GM12878 (cell line): Measurements from ENCODE around the gene LDLRAD4. TPM values are rescaled to one million over a fixed set of nuclear protein-coding genes. Genes with fewer than 3 reads are reported as not detected.

Experiments
- ATF7 ChIP-seq: fragments of 450-650 bp; IDR thresholded peaks from 2 replicates; pipeline ENCODE4 v1.6.1; 2016; ENCODE audit warnings: low read depth, mild to moderate bottlenecking
- CREM ChIP-seq: IDR thresholded peaks from 2 replicates; pipeline ENCODE4 v1.6.1; 2014; ENCODE audit warnings: antibody characterized with exemption, low read depth
- DPF2 ChIP-seq: fragments of 450-650 bp; IDR thresholded peaks from 2 replicates; pipeline ENCODE4 v1.6.1; 2017; ENCODE audit warnings: mild to moderate bottlenecking
- E4F1 ChIP-seq: fragments of 450-650 bp; IDR thresholded peaks from 2 replicates; pipeline ENCODE4 v1.6.1; 2018; ENCODE audit warnings: borderline replicate concordance, mild to moderate bottlenecking; ENCODE audit not compliant: partially characterized antibody
- EED ChIP-seq: sonication (generic); IDR thresholded peaks from 2 replicates; pipeline ENCODE4 v1.6.1; 2016; ENCODE audit warnings: antibody characterized with exemption, low read depth
- NFIC ChIP-seq: IDR thresholded peaks from 2 replicates; pipeline ENCODE4 v1.6.1; 2012; ENCODE audit warnings: low read depth, mild to moderate bottlenecking, inconsistent platforms, low read length, moderate library complexity
- PKNOX1 ChIP-seq: fragments of 450-650 bp; IDR thresholded peaks from 2 replicates; pipeline ENCODE4 v1.6.1; 2016; ENCODE audit warnings: mild to moderate bottlenecking
- RELA ChIP-seq: fragments of 450-650 bp; IDR thresholded peaks from 2 replicates; pipeline ENCODE4 v1.8.0; 2014; ENCODE audit warnings: borderline replicate concordance; ENCODE audit not compliant: partially characterized antibody
- SIX5 ChIP-seq: IDR thresholded peaks from 2 replicates; pipeline ENCODE4 v1.6.1; 2011; ENCODE audit warnings: mild to moderate bottlenecking, low read depth, low read length, moderate library complexity; ENCODE audit not compliant: severe bottlenecking
- ZNF207 ChIP-seq: fragments of 450-650 bp; IDR thresholded peaks from 2 replicates; pipeline ENCODE4 v1.6.1; 2014; ENCODE audit warnings: antibody characterized with exemption, mild to moderate bottlenecking, borderline replicate concordance
- polyA plus RNA-seq, 11 experiments: library from polyadenylated mRNA; depleted of rRNA in 4 of 11; unstranded in 6 of 11; stranded (reverse) in 5 of 11; fragments of >200 nt; fragmentation: Nextera tagmentation in 4 of 11; fragmentation: Illumina TruSeq in 1 of 11; extraction: Ambion mirVana in 4 of 11; extraction: Trizol in 1 of 11; gene quantifications; 1 replicate in 1 of 11; 2 replicates in 10 of 11; pipeline versions ENCODE4 v1.2.1 to v1.2.3, GENCODE V29; 2011 to 2016; ENCODE audit warnings: inconsistent platforms in 2 of 11, missing spikeins in 2 of 11, low read depth in 1 of 11
- total RNA-seq, 4 experiments: library from RNA; depleted of rRNA in 3 of 4; stranded (reverse); fragments of >200 nt in 3 of 4; fragmentation: Illumina TruSeq in 1 of 4; extraction: Trizol in 1 of 4; gene quantifications; 2 replicates each; pipeline versions ENCODE4 v1.2.1 to v1.2.3, GENCODE V29; 2013 to 2021

The LDLRAD4 gene
- total and polyA plus RNA-seq, 10 of the 15 experiments (the other 5 are each of a cell fraction or from before 2014, with no cell fraction given), result 2.7 to 16.8 (median 11.2) TPM

- TF ChIP-seq E4F1 (no peak), ZNF207 (no peak), EED (no peak), CREM (no peak), PKNOX1 (no peak), DPF2 (no peak), ATF7 (no peak), NFIC (no peak), RELA (no peak), SIX5 (no peak)
These were observed 48.9 kb downstream of the LDLRAD4 start (continued) for GRCh38 chr18:13267431-13267873.
